ENCODE data around the gene SMIM22.

Gene SMIM22

DNA sequence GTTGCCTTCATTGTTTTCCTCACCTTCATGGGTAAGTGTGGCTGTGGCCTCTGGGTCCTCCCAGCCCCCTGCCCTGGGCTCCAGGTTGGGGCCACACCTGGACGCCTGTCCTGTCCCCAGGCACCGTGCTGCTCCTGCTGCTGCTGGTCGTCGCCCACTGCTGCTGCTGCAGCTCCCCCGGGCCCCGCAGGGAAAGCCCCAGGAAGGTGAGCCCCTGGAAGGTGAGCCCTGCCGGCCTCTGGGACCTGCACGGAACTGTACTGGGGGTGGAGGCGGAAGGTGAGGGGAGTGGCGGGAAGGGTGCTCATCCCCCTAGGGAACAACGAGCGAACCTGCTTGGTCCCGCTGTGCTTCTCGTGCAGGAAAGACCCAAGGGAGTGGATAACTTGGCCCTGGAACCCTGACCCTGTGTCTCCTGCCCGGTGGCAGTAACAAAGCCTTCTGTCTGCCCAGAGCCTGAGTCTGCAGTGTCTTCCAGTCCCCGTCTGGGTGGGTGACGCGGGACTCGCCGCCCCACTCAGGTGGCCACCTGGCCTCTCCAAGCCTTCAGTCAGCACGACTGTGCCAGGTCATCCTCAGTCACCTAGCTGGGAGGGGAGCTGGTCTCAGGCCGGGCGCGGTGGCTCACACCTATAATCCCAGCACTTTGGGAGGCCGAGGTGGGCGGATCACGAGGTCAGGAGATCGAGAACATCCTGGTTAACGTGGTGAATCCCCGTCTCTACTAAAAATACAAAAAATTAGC lies 831 bp downstream of the SMIM22 start:
- DNase-seq (ENCODE audit: low spot score): no peak

DNA sequence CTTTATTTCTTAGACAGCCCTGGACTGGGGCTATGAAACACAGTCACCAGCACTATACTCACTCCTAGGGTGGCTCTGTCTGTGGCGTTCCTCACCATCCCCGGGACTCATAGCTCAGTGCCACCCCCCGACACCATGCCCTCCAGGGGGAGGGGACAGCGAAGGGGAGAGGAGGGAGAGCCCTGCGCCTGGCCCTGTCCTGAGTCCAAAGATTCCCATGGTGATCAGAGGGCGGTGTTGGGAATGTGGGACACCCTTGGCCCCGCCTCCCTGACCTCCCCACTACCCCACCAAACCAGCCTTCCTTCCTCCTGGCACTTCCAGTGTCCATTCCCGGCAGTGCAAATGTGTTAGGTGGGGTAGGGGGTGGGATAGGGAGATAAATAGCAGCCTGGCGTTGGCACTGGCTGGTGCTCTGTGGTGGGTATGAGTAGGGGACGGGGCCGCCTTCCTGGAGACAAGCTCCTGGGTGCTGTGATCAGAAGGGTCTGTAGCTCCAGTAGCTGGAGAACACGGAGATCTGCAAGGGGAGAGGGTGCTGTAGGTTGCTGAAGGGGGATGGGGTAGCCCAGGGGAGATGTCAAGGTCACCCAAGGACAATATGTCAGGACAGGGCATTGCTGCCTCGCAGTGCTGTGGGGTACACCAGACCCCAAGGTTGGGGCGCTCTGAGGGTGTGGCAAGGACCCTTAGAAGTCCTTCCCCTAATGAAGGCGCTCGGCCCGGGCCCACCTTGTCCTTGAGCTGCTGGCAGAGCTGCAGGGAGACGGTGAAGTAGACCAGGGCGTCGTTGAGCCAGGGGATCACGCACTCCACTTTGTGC lies 2.0 kb downstream of the SMIM22 start:
- DNase-seq (ENCODE audit: low spot score): no peak

DNA sequence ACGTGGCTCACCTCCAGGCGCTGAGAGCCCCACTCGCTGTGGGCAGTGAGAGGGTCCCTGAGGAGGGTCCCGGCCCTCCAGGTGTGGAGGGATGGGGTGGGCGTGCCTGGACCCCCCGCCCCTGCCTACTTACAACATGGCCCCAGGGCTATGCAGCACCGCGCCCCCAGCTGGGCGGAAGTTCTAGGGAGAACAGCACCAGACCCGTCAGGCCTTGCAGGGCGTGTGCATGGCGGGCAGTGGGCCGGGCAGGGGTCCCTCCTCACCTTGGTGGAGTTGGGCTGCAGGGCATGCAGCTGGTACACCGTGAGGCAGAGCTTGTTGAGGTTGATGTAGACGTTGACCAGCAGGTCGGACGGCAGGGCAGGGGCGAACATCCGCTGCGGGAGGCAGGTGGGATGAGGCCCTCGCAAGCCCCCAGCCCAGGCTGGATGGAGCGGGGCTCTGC lies 2.7 kb downstream of the SMIM22 start:
- no peak for DNase-seq (ENCODE audit: low spot score)

DNA sequence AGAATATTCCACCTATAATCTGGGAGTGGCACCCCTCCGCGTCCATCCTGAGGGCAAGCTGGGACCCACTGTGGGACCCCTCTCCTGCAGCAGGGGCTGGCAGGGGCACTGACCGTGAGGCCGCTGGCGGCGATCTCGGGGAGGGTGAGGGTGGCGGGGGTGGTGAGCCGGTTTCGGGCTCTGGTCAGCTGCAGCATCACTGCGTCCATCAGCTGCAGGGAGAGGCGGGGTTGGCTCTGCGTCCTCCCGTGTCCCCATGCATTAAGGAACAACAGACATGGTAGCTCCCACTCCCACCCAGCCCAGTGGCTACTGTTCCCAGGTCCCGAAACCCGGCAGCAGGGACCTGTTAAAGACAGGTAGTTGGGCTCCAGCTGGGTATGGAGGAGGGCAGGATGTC lies 3.3 kb downstream of the SMIM22 start:
- no peak for DNase-seq (ENCODE audit: low spot score)

DNA sequence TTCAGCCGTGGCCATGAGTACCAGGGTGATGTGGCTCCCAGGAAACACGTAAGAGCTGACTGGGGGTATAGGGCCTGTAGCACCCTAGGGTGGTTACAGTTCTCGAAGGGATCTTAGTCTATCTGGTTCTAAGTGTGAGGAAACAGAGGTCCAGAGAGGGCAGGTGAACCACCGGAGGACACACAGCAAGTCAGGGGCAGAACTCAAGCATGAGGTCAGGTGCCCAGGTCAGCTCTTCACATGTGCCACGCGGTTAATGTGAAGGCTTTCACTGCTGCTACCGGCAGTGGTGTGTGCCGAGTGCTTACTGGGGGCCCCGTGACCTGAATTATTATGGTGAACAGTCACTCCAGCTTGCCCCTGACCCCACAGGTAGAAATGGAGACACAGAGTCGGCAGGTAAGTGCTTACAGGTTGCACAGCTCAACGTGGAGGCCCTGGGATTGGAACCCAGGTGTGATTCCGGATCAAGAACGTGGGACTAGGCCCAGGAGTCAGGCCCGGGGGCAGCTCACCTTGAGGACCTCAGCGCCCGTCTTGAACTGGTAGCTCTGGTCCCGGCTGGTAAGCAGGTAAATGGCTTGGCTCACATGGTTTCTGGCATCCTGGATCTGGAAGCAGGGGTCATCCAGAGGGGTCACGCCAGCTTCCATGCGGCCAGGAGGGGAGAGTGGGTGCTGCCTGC lies 4.1 kb downstream of the SMIM22 start:
- no peak for DNase-seq (ENCODE audit: low spot score)

DNA sequence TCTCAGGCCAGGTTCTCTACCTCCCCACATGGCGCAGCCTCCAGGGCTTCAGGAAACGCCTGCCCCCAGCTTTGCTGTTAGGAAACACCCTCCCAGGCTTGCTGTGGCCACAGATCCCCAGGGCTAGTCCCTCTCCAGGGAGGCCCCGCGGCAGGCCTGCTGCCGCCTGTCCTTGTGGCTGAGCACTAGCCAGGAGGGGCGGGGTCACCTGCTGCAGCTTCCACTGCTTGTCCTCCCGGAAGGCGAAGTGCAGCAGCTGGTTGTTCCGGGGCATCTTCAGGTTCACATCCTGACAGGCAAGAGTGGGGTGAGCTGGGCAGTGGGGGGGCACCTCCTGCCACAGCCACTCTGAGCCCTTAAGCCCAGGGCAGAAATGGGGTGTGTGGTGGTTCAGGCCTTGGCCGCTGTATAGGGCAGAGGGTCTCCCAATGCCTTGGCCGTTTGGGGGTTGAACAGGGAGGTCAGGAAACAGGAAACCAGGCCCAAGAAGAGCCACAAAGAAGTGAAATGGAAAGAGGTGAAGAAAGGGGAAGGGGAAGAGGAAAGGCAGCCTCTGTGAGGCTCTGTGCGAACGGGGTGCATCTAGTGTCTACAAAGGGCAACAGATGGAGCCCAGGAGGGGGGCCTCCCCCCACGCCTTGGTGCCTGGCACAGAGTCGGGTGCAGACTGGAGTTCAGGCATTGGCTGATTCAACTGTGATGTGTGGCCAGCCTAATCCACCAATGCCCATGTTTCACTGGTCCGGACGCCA lies 5.3 kb downstream of the SMIM22 start:
- peak; percentile 94 for DNase-seq (ENCODE audit: low spot score)

DNA sequence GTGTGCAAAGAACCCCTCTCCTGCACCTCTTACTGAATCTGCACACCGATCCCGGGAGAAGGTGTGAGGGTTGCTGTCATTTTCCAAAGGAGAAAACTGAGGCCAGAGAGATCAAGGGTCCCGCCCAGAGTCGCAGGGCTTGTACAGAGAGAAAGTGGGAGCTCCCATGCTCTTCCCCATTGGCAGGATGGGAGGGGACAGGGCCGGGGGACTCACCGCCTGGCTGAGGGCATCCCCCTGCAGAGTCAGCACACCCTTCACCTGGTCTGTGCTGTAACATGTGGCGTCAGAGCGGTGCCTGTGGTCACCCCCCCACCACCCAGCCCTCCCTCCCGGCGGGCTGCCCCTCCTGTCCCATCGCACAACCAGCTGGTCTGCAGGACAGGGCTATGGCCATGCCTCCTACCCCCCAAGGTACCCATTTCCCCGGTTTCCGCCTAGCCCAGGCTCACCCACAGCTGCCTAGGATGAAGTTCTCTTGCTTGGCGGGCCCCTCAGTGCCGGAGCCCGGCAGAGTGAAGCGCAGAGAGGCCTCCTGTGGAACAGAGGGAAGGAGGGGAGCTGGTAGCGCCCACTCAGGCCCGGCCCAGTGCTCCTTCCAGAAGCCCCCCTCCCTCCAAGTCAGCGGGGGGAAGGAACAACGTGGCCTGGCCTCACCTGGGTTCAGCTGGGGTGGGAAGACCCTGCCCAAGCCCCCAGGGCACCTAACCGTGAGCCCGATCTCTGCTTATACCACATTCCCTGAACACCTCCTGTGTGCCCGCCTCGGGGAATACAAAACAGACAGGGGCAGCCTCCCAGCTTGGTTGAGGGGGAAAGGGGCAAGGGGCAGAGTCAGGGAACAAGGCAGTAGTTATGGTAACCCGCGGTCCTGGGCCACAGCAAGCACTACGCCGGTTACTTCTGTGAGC lies 6.1 kb downstream of the SMIM22 start:
- DNase-seq (ENCODE audit: low spot score): no peak

DNA sequence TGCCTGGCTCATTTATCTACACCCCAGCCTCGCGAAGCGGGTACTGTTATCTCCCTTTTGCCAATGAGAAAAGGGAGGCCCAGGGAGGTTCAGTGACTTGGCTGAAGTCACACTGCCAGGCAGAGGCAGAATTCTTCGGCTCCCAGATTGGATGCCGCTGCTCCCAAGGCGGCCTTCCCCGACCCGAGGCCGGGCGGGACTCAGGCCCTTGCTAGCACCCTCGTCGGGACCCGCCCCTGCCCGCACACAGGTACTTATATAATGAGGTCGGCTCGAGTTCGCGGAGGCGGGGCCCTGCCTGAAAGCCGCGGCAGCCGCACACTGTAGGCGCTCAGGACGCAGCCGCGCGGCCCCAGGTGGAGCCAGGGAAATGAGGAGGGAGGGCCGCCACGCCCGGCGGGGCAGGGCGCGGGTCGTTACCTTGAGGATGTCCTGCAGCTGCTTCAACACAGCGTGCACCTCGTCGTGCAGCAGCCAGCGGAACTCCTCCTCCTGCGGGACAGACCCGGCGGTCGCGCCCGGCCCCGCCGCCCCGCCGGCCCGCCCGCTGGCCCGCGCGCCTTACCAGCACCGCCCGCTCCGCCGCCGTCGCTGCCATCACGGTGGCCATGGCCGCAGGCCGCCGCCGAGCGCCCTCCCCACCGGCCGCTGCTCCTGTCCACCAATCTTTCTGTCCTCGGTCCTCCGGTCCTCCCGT lies 6.9 kb downstream of the SMIM22 start, which contains the start of gene ROGDI:
Gene ROGDI, minus strand, starts transcription at position 672 of the 697 bp plus-strand sequence. Its CDS starts 62 bp downstream, at position 610.
- peak; percentile 61 for DNase-seq (ENCODE audit: low spot score)

DNA sequence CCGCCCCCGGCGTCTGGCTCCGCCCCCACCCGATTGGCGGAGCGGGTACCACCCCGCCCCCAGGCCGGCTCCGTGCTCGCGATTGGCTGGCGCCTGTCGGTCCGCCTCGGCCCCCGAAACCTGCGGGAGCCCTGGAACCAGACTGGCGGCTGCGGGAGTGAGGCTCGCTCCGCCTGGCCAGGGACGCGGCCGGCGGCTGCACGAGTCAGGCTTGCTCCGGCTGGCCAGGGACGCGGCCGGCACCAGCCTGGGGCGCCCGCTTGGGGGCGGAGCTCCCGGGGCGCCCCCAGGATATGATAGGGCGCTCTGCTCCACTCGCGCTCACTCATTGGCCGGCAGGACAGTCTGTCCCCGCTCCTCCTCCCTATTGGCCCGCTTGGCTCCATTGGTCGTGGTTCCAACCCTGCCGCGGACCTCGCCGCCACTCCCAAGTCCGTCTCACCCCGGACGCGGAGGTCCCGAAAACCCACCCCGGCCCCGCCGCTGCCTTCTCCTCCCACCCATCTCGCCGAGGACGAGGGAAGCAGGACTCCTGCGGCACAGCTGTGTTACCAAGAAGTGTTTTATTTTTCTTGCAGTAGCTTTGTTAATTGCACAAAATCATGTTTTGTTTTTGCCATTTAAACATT lies 7.6 kb downstream of the SMIM22 start:
- peak; percentile 97 for DNase-seq (ENCODE audit: low spot score)

DNA sequence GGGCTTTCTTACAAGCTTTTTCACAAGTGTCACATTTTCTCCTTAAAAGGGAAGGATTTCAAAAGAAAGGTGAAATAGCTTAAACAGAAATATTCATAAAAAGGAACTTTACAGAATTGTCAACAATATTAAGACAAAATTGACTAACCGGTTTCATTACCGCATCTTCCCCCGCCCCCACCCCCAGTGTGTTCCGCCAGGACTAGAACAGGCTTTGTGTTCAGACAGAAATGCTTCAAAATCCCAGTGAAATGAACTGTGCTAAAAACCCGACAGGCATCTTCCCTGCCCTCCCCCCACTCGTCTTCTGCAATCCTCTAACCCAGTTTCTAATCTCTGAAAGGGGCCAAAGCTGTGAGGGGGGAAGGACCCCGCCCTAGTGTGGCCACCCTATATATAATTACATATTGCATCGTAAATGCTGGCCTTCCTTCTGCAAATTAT lies 8.3 kb downstream of the SMIM22 start:
- DNase-seq (ENCODE audit: low spot score): no peak

DNA sequence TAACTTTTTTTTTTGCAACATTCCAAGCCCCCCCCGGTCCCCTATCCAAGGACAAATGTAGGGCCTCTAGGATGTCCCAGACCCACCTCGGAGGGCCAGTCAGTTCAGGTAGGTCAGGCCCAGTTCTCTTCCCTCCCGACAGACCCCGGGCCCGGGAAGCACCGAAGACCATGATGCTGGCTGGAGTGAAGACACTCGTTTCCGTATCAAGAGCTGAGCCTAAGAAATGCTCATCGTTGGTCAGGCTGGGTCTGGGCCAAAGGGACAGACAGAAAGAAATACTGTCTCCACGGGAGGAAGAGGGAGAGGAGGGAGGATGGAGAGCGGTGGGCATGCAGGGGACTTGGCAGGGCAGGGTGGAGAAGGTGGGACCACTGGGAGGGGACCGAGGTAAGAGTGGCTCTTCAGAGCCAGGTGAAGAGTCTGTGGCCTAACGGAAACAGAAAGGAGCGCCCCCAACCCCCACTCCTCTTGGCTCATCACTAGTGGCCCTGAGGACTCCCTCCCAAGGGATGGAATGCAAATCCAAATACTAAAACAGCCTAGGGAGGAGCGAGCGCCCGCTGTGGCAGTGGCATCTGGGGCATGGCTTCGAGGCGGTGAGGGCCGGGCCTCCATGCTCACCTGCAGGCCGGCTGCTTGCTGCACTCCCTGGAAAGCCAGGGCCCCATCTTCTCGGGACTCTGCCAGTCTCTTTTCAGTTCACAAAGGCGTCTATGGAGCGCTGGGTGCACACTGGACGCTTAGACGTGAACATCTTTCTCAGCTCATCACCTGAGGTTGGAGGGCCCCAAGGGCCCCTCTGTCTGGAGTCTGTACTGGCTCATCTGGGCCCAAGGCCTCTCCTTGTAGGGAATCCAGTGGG lies 9.0 kb downstream of the SMIM22 start:
- no peak for DNase-seq (ENCODE audit: low spot score)

DNA sequence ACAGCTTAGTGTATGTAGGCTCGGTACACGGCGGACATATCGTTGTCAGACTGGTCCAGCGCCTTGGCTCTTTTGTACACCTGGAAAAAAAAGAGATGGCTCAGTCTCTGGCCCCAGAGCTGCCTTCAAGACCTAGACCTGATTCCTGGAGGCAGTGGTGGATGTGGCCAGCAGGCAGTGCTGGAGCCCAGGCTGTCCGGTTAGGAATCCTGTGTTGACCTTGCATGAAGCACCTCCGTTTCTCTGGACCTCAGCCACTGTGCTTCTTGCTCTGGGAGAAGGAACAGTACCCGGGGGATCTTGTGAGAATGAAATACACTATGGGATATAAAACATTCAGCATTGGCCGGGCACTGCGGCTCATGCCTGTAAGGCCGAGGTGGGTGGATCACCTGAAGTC lies 10.1 kb downstream of the SMIM22 start:
- DNase-seq (ENCODE audit: low spot score): no peak

DNA sequence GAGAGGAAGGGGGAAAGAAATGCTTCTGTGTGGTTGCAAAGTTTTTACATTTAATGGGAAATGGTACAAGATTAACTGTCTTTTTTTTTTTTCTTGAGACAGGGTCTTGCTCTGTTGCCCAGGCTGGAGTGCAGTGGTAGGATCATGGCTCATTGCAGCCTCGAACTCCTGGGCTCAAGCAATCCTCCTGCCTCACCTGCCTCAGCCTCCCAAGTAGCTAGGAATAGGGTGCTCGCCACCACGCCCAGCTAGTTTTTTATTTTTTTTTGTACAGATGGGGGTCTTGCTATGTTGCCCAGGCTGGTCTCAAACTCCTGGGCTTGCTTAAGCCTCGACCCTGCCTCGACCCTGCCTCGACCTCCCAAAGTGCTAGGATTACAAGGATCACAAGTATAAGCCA lies 11.1 kb downstream of the SMIM22 start:
- no peak for DNase-seq (ENCODE audit: low spot score)

DNA sequence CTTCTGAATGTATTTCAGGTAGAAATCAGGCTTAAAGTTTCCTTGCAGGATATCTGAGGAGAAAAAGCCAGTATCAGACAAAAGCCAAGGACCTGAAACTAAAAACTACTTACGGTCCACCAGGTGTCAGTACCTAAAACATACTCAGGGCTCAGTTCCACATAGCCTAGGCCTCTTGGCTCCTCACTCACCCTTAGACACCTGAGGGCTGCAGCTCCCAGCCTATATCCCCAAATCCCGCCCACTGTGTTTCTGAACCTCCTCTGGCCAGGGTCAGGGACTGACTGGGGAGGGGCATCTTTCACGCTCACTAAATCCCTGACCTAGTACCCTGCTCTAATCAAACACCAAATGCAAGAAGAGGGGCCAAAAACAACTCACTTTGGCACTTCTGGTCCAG lies 16.1 kb downstream of the SMIM22 start:
- no peak for DNase-seq (ENCODE audit: low spot score)

DNA sequence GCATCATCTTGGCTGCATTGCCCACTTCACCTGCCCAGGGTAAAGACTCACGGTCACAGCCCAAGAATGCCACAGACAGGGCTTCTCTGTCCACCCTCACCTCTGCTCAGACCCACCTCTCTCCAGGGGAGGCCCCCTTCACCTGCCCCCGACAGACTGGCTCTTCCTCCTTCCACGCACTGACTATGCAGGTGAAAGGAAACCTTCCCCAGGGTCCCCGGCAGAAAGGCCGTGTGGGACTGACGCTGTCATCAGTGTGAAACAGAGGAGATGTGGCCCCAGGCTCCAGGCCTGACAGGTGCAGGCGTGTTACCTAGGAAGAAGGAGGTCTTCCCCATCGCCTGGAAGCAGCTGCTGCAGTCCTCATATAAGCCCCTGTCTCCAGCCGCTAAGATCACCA lies 16.6 kb downstream of the SMIM22 start:
- no peak for DNase-seq (ENCODE audit: low spot score)

DNA sequence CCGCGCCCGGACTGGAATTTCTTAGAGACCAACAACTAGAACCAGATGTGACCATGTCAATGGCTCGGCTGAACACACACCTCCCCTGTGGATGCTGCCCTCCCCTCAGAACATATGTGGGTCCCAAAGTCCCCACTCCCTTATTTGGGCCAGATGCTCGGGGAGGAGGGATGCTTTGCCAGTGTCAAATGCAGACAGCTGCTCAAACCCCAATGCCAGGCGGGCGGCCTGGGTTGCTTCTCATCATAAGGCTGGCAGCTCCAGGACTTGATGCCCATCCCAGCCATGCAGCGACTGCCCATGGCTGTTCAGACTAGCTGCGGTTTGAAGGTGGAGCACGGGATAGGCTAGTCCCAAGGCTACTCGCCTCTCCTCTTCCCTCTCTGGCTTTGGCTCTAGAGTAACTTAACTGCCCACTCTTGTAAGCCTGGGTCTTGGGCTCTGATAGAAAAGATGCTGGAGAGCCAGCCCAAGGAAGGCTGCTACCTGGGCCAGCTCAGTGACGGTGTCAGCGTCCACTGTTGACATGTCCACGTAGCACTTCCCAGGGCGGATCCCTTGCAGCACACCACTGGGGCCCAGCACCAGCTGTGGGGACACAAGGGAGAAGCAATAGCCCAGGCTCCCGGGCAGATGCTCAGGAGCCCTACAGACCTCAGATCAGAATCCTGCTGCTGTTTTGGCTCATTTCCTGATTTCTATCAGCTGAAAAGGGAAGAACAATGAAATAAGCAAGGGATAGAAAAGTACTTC lies 18.3 kb downstream of the SMIM22 start:
- DNase-seq (ENCODE audit: low spot score): no peak

DNA sequence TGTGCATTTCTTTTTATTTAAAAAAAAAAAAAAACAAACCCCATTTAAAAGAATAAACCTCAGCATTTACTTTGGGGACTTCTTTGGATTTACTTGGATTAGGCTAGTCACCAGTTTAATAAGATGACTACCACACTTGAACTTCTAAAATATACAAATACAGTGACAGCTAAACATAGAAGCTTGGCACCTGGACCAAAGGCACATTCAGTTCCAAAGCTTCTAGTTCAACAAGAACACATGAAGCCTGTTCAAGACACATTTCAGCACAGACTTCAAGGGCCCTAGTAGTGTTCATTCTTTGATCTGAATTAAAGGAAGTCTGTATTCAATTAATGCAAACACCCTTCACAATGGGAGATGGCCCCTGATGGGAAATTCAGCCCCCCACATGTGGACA lies 18.9 kb downstream of the SMIM22 start:
- DNase-seq (ENCODE audit: low spot score): no peak
